GM13977 (cell line): ENCODE results near the gene C12orf42.
A peak's percentile ranks its signal among the peaks of the same experiment; 100 is the strongest.

Experiments used
- DNase-seq: peaks from one replicate; pipeline ENCODE4 v3.0.0; 2012; ENCODE audit warnings: low spot score
- in situ Hi-C: fragments of 300-500 bp; cut with MboI; formaldehyde crosslinking; loops from one replicate; pipeline ENCODE4 v1.12.0; 2022; ENCODE audit warnings: low sequenced_read_pairs, low pct_unique_long_range_greater_than_20kb, mixed read lengths, inconsistent platforms; ENCODE audit not compliant: unreplicated experiment
- TF ChIP-seq, protein P1 (sequence below): IDR thresholded peaks from 2 replicates; pipeline ENCODE4 v1.5.1; 2012; ENCODE audit warnings: mild to moderate bottlenecking, control low read depth; ENCODE audit not compliant: insufficient read depth; ENCODE audit errors: extremely low read depth, missing control alignments

Gene C12orf42

DNA sequence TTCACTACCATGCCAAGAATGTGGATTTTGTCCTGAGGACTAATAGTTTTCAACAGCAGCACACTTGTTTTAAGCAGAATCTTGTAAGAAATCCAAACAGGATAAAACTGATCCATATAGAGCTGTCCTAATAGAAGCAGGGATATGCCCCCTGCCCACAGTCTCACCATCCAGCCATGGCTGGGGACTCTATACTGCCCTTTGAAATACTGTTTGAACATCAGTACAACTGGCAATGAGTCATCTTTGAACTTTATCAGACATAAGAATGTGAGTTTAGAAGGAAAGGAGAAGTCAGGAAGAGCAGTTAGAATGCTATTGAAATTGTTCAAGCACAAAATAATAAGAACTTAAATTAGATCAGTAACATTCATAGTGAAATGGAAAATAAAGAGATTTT lies 3.8 kb upstream of the C12orf42 start:
- in situ Hi-C loops = no loop called here

GRCh38 chr12:103498990-103499389 lies 3.2 kb upstream of the C12orf42 start:
- TF ChIP-seq, protein P1, sequence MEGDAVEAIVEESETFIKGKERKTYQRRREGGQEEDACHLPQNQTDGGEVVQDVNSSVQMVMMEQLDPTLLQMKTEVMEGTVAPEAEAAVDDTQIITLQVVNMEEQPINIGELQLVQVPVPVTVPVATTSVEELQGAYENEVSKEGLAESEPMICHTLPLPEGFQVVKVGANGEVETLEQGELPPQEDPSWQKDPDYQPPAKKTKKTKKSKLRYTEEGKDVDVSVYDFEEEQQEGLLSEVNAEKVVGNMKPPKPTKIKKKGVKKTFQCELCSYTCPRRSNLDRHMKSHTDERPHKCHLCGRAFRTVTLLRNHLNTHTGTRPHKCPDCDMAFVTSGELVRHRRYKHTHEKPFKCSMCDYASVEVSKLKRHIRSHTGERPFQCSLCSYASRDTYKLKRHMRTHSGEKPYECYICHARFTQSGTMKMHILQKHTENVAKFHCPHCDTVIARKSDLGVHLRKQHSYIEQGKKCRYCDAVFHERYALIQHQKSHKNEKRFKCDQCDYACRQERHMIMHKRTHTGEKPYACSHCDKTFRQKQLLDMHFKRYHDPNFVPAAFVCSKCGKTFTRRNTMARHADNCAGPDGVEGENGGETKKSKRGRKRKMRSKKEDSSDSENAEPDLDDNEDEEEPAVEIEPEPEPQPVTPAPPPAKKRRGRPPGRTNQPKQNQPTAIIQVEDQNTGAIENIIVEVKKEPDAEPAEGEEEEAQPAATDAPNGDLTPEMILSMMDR = no peak
- peak; percentile 41 for DNase-seq
- in situ Hi-C loops = no loop called here

More for the DNA sequence above, 3.8 kb upstream of the C12orf42 start:
- TF ChIP-seq, protein P1 = no peak
- no peak for DNase-seq

GRCh38 chr12:103494734-103495468 lies 867 bp downstream of the C12orf42 start:
- in situ Hi-C loops = no loop called here
- no peak for DNase-seq

DNA sequence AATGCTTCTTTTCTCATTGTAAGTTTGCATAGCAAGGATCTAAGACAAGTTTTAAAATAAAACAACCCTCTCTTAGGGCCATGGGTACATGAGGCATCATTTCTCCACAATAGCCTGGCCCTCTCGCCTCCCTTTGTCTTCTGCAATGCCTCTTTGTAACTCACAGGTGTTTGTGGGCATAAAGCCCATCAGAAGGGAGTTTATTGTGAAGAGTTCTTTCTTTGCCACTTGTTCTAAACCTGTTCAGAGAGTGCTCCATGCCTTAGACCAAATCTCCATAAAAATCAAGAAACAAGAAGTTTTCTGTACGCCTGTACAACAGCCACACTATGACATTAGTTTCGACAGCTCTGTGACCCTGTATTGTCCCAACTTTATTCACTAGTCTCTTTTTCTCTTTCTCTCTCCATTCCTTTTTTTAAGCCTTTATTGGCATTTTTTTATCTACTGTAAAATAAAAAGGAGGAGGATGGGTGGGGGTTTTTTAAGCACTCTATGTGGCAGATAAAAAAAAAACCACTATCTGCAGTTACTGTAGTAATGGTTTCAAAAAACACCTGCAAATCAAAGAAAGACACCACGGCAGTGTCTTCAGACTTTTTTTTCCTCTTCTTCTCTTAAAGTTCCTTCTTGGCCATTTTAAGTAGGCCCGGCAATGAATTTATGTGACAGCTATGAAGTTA lies 1.6 kb downstream of the C12orf42 start:
- TF ChIP-seq, protein P1 = no peak
- in situ Hi-C loops = no loop called here
- DNase-seq = no peak

More at GRCh38 chr12:103494734-103495468, 867 bp downstream of the C12orf42 start:
- TF ChIP-seq, protein P1 = no peak

DNA sequence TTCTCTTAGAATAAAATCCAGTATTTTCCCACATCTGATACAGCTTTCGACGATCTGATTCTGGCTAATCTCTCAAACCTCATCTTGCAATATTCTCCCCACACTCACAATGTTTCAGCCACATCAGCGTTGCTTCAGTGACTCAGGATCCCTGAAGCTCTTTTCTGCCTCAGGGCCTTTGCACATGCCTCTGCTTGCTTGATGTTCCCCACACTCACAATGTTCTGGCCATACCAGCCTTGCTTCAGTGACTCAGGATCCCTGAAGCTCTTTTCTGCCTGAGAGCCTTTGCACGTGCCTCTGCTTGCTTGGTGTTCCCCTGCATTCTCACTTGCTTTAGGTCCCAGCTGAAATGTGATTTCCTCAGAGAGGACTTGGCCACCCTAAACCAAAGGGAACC lies 2.6 kb downstream of the C12orf42 start:
- in situ Hi-C loops = no loop called here
- TF ChIP-seq, protein P1 = no peak
- no peak for DNase-seq

GRCh38 chr12:103482365-103482764 lies 13.4 kb downstream of the C12orf42 start:
- no peak for DNase-seq
- TF ChIP-seq, protein P1 = no peak
- in situ Hi-C loops = no loop called here
